Keratinocyte (primary cell): Measurements from ENCODE around the gene ARID1B.

Source experiments
- EZH2 ChIP-seq: IDR thresholded peaks from one replicate; pipeline ENCODE4 v1.6.1; 2012; ENCODE audit warnings: inconsistent platforms, mild to moderate bottlenecking, low read length, moderate library complexity
- TF ChIP-seq, protein P1 (sequence below), 3 experiments: IDR thresholded peaks in 1 of 3; conservative IDR thresholded peaks in 1 of 3; optimal IDR thresholded peaks in 1 of 3; 2 replicates in 2 of 3; 3 replicates in 1 of 3; pipeline versions ENCODE3 to v1.5.1; 2011; ENCODE audit warnings: low read length in 3 of 3, mild to moderate bottlenecking in 3 of 3, moderate library complexity in 2 of 3, control low read depth in 1 of 3, inconsistent platforms in 1 of 3; ENCODE audit not compliant: insufficient read depth in 2 of 3; ENCODE audit errors: extremely low read depth in 1 of 3

DNA sequence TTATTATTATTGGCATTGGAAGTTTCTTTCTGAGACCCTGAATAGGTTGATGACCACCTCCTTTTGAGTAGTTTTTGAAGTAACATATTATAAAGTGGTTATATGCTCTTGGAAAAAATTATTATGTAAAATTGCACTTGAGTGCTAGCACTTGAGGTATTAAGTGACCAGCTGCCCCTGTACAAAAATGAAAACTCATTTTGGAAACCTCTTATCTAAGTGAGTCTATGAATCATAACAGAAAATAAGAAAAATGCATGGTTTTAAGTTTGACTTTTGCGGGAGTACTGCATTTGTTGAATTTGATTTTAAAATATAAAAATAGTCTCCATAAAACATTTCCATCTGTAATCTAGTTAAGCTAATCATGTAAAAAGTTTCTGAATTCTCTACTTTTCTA is 297.8 kb downstream of the ARID1B start:
- TF ChIP-seq, protein P1, sequence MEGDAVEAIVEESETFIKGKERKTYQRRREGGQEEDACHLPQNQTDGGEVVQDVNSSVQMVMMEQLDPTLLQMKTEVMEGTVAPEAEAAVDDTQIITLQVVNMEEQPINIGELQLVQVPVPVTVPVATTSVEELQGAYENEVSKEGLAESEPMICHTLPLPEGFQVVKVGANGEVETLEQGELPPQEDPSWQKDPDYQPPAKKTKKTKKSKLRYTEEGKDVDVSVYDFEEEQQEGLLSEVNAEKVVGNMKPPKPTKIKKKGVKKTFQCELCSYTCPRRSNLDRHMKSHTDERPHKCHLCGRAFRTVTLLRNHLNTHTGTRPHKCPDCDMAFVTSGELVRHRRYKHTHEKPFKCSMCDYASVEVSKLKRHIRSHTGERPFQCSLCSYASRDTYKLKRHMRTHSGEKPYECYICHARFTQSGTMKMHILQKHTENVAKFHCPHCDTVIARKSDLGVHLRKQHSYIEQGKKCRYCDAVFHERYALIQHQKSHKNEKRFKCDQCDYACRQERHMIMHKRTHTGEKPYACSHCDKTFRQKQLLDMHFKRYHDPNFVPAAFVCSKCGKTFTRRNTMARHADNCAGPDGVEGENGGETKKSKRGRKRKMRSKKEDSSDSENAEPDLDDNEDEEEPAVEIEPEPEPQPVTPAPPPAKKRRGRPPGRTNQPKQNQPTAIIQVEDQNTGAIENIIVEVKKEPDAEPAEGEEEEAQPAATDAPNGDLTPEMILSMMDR (optimal IDR thresholded peaks at IDR 0.05 in 1 of 3, IDR thresholded peaks at IDR 0.05 in 1 of 3, conservative IDR thresholded peaks at IDR 0.05 in 1 of 3; ENCODE audit: extremely low read depth in 1 of 3, insufficient read depth in 2 of 3, low read length in 3 of 3), result no peak
- TF ChIP-seq EZH2, result no peak
